Mucosa of descending colon (tissue), 3 donors: ENCODE results near the gene OCA2. TPM values are rescaled to one million over a fixed set of nuclear protein-coding genes. Genes with fewer than 3 reads are reported as not detected.

Experiments used
- ATAC-seq: fragments of 200-7000 bp; cut with Tn5 transposase; one replicate; pipeline ENCODE4 v1.9.1; 2020; ENCODE audit warnings: mild to moderate bottlenecking, moderate library complexity
- DNase-seq, 3 donors: peaks; one replicate each; pipeline ENCODE4 v3.0.0-alpha.2; 2020
- H3K36me3 ChIP-seq: fragments of 200-600 bp; one replicate; pipeline ENCODE4 v1.8.0; 2021; ENCODE audit warnings: low read depth, mild to moderate bottlenecking
- H3K4me1 ChIP-seq: fragments of 200-600 bp; one replicate; pipeline ENCODE4 v1.8.0; 2021; ENCODE audit warnings: low read depth, mild to moderate bottlenecking
- H3K4me3 ChIP-seq: fragments of 200-600 bp; one replicate; pipeline ENCODE4 v1.8.0; 2021; ENCODE audit warnings: mild to moderate bottlenecking
- H3K9me3 ChIP-seq: fragments of 200-600 bp; one replicate; pipeline ENCODE4 v1.8.0; 2021; ENCODE audit warnings: mild to moderate bottlenecking
- CTCF ChIP-seq: fragments of 200-600 bp; IDR thresholded peaks from one replicate; pipeline ENCODE4 v1.8.0; 2022; ENCODE audit warnings: antibody characterized with exemption, mild to moderate bottlenecking
- intact Hi-C, 2 donors: fragments of 100-400 bp; cut with DNase I in 1 of 2; cut with micrococcal nuclease in 1 of 2; formaldehyde crosslinking; loops; one replicate each; pipeline versions ENCODE4 v1.11.0 to v1.11.1; 2022; cut with DNase I, micrococcal nuclease
- total RNA-seq, 3 donors: library from RNA; stranded (reverse); fragmentation: NEBNext Ultra II Directional in 2 of 3; extraction: Animal tissue kit (Norgen Biotek cat#: 25700) in 2 of 3; gene quantifications; one replicate each; pipeline versions ENCODE4 v1.2.1 to v1.2.4, GENCODE V29; 2021 to 2023
- donor health status: DM: no; HTN: no; CAD: no; lungs with moderate emphysema.
- donor health status: DM: no; HTN: no; CAD: no.
- donor health status: DM: no; HTN: yes; CAD: no.

OCA2 gene
- total RNA-seq, 3 donors from 2014 or later = 0.22 to 0.32 TPM; not detected in 1

GRCh38 chr15:27805261-27806220 is 293.6 kb downstream of the OCA2 start:
- H3K9me3 ChIP-seq = peaks cover 71% of the 10 kb centered on the region
- no peak overlapping the region for H3K4me3 ChIP-seq
- H3K4me1 ChIP-seq = no peaks in the 10 kb centered on the region
- intact Hi-C loops = no loop called here
- ATAC-seq (no peak), DNase-seq (no peak)
- no peak for TF ChIP-seq CTCF
- H3K36me3 ChIP-seq = no peaks in the 10 kb centered on the region

DNA sequence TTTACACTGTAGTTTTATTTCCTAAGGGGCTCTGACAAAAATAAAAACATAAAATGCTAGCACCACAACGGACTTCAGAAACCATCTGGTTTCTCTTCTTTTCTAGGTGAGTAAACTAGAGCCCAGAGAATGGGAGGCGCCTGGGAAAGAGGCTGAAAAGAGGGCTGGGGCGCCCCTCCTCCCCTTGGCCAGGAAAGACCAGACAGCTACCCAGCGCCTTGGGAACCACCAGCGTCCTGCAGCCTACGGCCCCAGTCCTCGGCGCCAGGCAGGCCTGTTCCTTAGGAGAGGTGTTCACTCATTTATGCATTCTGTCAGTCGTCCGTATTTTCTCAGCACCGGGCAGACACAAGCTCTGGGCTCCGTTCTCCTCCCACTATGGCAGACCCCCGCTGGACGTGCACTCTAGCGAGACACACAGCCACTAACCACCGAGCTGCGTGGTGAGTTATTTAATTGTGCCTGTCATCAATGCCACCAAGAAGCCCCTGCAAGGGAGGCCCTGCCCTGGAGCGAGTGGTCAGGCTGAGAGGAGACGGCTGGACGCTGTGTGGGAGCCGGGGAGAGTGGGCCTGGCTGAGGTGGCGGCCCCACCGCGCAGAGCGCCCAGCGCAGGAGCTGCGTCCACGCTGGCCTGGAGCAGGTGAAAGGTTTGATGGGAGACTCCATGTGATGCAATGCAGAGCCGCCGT is 294.4 kb downstream of the OCA2 start:
- H3K4me1 ChIP-seq = no peaks in the 10 kb centered on the region
- peaks cover 79% of the 10 kb centered on the region for H3K9me3 ChIP-seq
- no peak for DNase-seq
- intact Hi-C loops = no loop called here
- H3K36me3 ChIP-seq = no peaks in the 10 kb centered on the region
- ATAC-seq = no peak
- no peak for TF ChIP-seq CTCF
- no peak overlapping the region for H3K4me3 ChIP-seq

- Histone ChIP-seq H3K4me1 (no peaks in the 10 kb centered on the region), H3K9me3 (peaks cover 78% of the 10 kb centered on the region), H3K4me3 (no peak overlapping the region), H3K36me3 (no peaks in the 10 kb centered on the region)
- no peak for DNase-seq
- no peak for ATAC-seq
- no peak for TF ChIP-seq CTCF
- intact Hi-C loops = no loop called here
These were observed 300.3 kb downstream of the OCA2 start for GRCh38 chr15:27798807-27799206.

GRCh38 chr15:27797765-27798164 is 301.4 kb downstream of the OCA2 start:
- DNase-seq = no peak
- no peak overlapping the region for H3K4me3 ChIP-seq
- no peaks in the 10 kb centered on the region for H3K36me3 ChIP-seq
- peaks cover 86% of the 10 kb centered on the region for H3K9me3 ChIP-seq
- intact Hi-C loops = no loop called here
- no peaks in the 10 kb centered on the region for H3K4me1 ChIP-seq
- no peak for TF ChIP-seq CTCF
- no peak for ATAC-seq

GRCh38 chr15:27796405-27797320 is 302.5 kb downstream of the OCA2 start:
- no peaks in the 10 kb centered on the region for H3K36me3 ChIP-seq
- no peak for TF ChIP-seq CTCF
- peaks cover 86% of the 10 kb centered on the region for H3K9me3 ChIP-seq
- intact Hi-C loops = no loop called here
- H3K4me1 ChIP-seq = no peaks in the 10 kb centered on the region
- ATAC-seq = no peak
- H3K4me3 ChIP-seq = no peak overlapping the region
- no peak for DNase-seq
